HTERT RPE-1 (cell line): Measurements from ENCODE around the gene OR5A2.
"Not testable (repeated sequence)": the region's sequence is repeated elsewhere in the genome, so short reads cannot be mapped to it uniquely, and the experiment has no call there.

ENCODE experiments used
- in situ Hi-C: fragments of 300-500 bp; cut with MboI; formaldehyde crosslinking; loops from 4 replicates; pipeline ENCODE4 v1.14.3; 2020; ENCODE audit warnings: low sequenced_read_pairs

The OR5A2 gene

DNA sequence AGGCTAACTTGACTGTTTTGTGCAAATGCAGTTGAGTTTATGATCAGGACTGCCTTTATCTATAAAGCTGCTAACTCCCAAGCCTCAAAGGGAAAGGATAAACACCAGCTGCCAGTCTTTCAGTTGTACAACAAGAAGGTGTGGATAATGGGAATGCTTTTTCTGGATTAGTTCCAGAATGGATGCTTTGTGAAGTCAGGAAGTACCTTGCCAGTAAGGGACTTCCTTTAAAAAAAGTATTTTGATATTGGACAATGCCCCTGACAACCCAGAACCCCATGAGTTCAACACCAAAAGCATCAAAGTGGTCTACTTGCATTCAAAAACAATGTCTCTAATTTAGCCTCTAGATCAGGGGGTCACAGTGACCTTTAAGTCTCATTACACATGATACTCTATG, 32.0 kb downstream of the OR5A2 start:
- in situ Hi-C loops = no loop called here

DNA sequence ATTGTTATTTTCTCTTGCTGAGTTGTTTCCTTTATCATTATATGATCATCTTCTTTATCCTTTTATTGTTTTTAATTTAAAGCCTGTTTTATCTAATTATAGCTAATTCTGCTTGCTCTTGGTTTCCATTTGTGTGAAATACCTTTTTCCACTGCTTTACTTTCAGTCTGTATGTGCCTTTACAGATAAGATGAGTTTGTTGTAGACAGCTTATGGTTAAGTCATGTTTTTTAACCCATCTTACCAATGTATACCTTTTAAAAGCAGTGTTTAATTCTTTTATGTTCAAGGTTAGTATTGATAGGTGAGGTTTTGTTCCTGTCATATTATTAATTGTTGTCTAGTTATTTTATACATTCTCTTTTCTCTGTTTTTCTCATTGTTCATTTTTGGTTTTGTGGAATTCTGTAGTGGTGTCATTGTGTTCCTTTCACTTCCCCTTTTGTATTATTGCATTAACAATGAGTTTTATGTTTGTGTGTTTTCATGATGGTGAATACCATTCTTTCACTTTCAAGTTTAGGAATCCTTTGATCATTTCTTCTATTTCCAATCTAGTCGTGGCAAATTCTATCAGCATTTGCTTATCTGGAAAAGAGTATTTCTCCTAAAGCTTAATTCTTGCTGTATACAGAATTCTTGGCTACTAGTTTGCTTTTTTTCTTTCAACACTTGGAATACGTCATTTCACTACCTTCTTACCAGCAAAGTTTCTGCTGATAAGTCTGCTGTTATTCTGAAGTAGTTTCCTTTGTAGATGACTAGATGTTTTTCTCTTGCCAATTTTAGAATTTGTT, 45.8 kb downstream of the OR5A2 start:
- in situ Hi-C loops = no loop called here

DNA sequence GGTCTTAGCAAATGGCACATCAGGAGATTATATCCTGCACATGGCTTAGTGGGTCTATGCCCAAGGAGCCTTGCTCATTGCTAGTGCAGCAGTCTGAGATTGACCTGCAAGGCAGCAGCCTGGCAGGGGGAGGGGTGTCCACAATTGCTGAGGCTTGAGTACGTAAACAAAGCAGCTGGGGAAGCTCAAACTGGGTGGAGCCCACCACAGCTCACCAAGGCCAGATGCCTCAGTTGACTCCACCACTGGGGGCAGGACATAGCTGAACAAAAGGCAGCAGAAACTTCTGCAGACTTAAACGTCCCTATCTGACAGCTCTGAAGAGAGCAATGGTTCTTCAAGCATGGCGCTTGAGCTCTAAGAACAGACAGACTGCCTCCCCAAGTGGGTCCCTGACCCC, 53.9 kb downstream of the OR5A2 start:
- in situ Hi-C loops = not testable (repeated sequence)

DNA sequence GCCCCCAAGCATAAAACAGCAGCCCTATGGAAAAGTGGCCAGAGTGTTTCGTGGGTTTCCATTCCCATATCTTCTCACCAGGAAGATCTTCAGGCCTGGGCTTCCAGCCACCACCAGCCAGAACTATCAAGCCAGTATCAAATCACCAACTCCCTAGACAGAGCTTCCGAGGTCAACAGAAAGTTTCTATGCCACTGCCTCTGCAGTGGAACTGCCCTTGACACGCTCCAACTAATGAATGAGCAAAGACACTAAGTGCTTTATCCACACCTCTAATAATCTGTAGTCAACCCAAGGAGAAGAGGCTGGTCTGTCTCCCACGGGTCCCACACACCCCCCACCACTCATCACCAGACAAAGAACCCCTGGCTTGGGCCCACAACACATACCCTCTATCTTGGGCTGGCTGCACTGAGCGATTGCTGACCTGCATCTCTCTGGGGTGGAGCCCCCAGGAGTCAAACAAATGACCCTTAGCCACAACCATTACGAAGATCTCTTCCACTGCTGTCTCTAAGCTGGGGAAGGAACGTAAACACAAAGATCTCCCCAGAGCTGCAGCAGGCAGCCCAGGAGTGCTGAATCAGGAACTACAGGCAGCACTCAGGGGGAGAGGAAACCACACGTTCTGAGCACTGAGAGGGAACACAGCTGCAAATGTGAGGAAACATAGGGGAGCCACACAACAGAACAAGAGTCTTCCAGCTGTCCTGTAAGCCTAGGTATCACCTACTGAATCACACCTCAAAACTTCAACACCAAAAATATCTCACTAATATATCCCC, 57.8 kb downstream of the OR5A2 start:
- in situ Hi-C loops = no loop called here
